ENCODE data around the gene HERC4. TPM values are rescaled to one million over a fixed set of nuclear protein-coding genes. Genes with fewer than 3 reads are reported as not detected.

Gene HERC4
- total RNA-seq, 1 donor from 2014 or later, result 56.9 TPM

DNA sequence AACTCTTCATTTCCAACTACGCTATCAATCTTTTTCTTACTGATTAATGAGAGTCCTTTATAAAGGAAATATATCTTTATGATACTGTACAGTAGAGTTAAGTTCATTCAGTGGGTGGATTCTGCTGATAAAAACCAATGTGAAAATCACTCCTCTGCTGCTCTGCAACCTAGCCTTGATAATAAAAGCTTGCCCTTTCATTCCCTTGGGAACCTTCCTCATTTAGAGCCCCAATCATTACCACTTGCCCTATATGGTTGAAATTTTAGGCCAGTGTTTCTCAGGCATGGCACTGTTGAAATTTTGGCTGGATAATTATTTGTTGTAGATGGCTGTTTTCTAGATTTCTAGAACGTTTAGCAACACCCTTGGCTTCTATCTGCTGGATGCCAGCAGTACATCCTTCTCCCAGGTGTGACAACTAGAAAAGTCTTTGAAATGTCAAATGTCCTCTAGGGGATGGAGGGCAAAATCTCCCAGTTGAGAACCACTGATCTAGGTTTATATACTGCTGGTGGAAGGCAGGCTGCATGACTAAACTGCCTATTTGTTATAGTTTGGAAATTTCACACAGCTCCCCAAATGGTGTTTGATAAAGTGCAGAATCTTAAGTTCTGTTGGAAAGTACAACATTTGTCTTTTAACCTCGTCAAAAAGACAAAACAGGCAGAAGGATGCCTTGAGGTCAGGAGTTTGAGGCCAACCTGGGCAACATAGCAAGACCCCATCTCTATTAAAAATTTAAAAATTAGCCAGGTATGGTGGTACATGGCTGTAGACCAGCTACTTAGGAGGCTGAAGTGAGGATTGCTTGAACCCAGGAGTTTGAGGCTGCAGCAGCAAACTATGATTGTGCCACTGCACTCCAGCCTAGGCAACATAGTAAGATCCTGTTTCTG is 199.5 kb downstream of the HERC4 start:
- Mint-ChIP-seq H3K4me1 (ENCODE audit: low read depth, unreplicated experiment) (no peaks in the 10 kb centered on the region), H3K9me3 (ENCODE audit: unreplicated experiment) (no peaks in the 10 kb centered on the region), H3K27ac (ENCODE audit: unreplicated experiment) (no peak overlapping the region), H3K4me3 (ENCODE audit: unreplicated experiment) (no peak overlapping the region), H3K36me3 (ENCODE audit: low read depth, unreplicated experiment) (no peaks in the 10 kb centered on the region), H3K27me3 (ENCODE audit: low read depth, unreplicated experiment) (peaks cover 4% of the 10 kb centered on the region)
- no peak overlapping the region for H2AFZ ChIP-seq (ENCODE audit: low read depth, low read length)
- H3K79me2 ChIP-seq (ENCODE audit: insufficient read depth, low read length), result no peaks in the 10 kb centered on the region
- no peak overlapping the region for H3K4me2 ChIP-seq (ENCODE audit: low read length)
- no peaks in the 10 kb centered on the region for H3K4me1 ChIP-seq (ENCODE audit: insufficient read depth, low read length)
- H3K27me3 ChIP-seq (ENCODE audit: insufficient read depth, low read length), result peaks cover 3% of the 10 kb centered on the region
- DNase-seq (ENCODE audit: low read depth), result no peak
- H3K36me3 ChIP-seq (ENCODE audit: insufficient read depth, low read length), result no peaks in the 10 kb centered on the region
- H3K9me3 ChIP-seq (ENCODE audit: insufficient read depth, low read depth, low read length), result no peaks in the 10 kb centered on the region
- no peak overlapping the region for H3K9ac ChIP-seq (ENCODE audit: low read length)
- TF ChIP-seq EZH2 (IDR thresholded peaks at IDR 0.05; ENCODE audit: insufficient read depth, low read length), result no peak
- TF ChIP-seq, protein P1, sequence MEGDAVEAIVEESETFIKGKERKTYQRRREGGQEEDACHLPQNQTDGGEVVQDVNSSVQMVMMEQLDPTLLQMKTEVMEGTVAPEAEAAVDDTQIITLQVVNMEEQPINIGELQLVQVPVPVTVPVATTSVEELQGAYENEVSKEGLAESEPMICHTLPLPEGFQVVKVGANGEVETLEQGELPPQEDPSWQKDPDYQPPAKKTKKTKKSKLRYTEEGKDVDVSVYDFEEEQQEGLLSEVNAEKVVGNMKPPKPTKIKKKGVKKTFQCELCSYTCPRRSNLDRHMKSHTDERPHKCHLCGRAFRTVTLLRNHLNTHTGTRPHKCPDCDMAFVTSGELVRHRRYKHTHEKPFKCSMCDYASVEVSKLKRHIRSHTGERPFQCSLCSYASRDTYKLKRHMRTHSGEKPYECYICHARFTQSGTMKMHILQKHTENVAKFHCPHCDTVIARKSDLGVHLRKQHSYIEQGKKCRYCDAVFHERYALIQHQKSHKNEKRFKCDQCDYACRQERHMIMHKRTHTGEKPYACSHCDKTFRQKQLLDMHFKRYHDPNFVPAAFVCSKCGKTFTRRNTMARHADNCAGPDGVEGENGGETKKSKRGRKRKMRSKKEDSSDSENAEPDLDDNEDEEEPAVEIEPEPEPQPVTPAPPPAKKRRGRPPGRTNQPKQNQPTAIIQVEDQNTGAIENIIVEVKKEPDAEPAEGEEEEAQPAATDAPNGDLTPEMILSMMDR (IDR thresholded peaks at IDR 0.05; ENCODE audit: insufficient read depth, low read depth, low read length), result no peak
- H3K4me3 ChIP-seq (ENCODE audit: insufficient read depth, low read depth, low read length), result no peak overlapping the region
- no peak for FAIRE-seq
- no peaks in the 10 kb centered on the region for H4K20me1 ChIP-seq (ENCODE audit: insufficient read depth, low read length)
- no peak overlapping the region for H3K27ac ChIP-seq (ENCODE audit: low read depth, low read length)

Other genes starting within 250 kb of the HERC4 start
- gene DNAJC12, start 237.1 kb downstream of the HERC4 start, total RNA-seq, result 1.7 and 2.1 TPM in 2 replicates
- 11.8 and 13.3 TPM in 2 replicates for gene SIRT1, start 190.6 kb downstream of the HERC4 start, total RNA-seq
- gene MYPN, start 34.2 kb upstream of the HERC4 start, total RNA-seq, result 0.11 and 0.14 TPM in 2 replicates
- 0.19 TPM in 1 of 2 replicates, not detected in the other for gene ATOH7, start 156.8 kb upstream of the HERC4 start, total RNA-seq

Measured in astrocyte (in vitro differentiated cells and primary cell).